Activated T-helper 9 cell treated with anti-CD3 and anti-CD28 coated beads, Interleukin-2, amount 50 U/mL, for 16 hours (primary cell): ENCODE measurements around the gene CRCP.

Experiments used
- DNase-seq: peaks from one replicate; pipeline ENCODE4 v3.0.0-alpha.2; 2020; ENCODE audit warnings: low read depth

CRCP gene

DNA sequence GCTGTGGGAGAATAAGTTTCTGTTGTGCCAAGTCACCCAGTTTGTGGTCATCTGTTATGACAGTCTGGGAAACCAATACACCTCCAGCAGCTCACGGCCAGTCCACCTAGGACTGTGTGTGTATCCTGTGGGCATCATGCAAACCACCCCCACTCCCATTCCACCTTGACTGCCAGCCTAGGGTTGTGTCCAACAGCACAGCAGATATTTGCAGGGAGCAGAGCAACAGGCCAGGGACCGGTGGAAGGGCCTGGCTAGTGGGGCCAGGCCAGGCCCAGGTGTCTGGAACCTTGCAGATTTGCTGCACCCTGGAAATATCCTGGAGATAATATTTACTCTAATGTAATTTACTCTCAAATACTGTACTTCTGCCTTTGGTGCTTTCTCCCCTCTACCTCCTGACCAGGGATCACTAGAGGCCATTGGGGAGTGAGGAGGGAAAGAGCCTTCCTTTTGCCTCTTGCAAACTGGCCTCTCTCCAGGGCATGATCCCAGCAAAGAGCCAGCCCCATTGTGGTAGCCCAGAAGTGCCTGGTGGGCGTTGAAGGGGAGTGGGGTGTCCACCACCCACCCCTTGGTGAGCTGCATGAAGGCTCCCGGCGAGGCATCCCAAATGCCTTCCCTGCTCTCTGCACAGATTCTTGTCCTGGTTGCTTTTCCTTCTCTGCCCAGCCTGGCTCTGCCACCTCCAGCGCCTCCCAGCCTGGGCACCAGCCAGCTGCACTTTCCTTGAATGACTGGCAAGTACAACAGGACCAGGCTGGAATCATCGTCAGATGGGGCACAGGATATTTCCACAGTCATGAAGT, 75.3 kb downstream of the CRCP start:
- no peak for DNase-seq

DNA sequence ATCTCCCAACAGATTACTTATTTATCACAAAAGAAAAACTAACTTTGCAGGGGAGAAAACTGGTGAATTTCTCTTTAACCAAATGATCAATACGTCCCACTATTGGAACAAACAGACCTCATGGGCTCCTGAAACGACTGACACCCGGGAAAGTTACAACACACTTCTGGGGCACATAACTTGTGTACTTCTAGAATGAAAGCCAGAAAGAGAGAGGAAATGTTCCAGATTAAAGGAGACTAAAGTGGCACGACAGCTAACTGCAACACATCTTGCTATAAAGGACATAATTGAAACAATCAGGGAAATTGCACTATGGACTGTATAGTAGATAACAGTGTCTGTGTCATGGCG, 75.8 kb downstream of the CRCP start:
- DNase-seq = no peak

DNA sequence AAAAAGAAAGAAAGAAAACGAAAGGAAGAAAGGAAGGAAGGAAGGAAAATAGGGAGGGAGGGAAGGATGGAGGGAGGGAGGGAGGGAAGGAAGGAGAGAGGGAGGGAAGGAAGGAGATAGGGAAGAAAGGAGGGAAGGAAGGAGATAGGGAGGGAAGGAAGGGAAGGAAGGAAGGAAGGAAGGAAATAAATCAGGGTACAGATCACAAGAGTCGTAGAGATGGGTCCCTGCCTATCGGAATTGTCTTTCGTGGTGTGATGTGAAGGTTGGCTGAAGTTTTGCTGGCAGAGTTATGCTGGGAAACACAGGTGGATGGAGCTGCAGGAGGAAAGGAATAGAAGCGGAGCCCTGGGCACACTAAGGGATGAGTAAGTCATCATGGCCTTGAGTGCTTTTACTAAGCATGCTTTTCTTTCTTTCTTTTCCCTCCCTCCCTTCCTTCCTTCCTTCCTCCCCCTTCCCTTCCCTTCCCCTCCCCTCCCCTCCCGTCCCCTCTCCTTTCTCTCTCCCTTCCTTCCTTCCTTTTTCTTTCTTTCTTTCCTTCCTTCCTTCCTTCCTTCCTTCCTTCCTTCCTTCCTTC, 78.6 kb downstream of the CRCP start:
- no peak for DNase-seq

DNA sequence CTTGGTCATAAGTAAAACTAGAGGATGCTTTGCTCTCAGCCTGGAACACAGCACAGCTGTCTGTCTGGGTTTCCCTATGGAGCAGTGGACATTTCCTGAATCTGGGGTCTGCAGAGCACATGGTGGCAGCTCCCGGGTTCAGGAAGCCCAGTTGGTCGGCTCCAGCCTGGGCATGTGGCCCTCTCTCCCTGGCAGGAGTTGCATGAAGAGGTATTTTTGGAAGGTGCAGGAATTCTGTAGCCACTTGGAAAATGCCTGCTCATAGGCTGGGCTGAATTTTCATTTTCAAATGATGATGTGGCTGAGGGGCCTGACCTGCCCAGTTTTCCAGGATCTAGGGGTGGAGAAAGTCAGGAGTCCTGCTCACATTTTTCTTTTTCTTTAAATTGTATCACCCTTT, 83.8 kb downstream of the CRCP start:
- no peak for DNase-seq

DNA sequence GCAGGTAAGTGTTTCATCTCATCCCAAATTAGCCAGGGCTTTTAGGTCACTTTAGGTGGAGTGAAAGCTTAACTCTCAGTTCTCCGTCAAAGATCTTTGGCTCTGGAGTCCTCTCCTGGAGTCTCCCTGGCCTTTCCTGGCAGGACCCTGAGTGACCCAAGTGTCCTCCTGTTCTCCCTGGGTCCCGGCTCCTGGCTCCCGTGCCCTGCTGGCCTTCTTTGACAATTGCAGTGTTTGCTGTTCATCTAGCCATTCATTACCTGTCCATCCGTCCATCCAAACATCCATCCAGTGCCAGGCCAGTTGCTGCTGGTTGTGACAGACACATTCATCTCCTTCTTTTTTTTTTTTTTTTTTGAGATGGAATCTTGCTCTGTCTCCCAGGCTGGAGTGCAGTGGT, 84.3 kb downstream of the CRCP start:
- DNase-seq = no peak

DNA sequence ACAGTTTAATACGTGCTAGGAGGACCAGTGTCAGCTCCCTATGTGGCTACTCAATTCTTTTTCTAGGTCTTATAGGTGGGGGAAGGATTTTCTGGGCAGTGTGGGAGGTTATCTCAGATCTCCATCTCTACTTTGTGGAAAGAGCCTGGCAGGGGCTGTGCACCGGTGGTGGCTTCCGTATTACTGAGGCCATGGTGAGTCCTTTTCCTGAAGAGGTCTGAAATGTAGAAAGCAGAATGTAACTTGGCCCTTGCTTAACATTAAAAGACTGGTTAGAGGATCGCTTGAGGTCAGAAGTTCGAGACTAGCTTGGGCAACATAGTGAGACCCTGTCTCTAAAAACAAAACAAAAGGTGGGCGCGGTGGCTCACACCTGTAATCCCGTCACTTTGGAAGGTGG, 87.8 kb downstream of the CRCP start:
- no peak for DNase-seq
